Measurements from ENCODE around the gene MAP3K2.

The MAP3K2 gene

DNA sequence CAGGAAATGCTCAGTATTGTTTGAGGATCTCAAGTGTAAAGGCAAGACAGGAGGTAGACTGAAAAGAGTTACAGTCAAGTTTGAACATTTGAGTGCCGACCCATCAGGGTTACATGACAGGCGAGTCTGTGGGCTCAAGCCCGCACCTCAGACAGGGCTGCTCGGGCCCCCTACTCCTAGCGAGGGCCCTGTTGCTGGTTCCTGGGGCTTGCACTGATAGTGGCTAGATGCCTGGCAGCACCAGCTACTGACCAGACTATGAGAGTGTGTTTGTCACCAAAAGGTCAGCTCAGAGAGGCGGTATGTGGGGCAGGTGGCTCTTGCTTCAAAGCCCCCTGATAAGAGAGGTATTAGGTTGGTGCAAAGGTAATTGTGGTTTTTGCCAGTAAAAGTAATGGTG lies 132.1 kb downstream of the MAP3K2 start:
- Mint-ChIP-seq H3K9me3 (no peaks in the 10 kb centered on the region), H3K27ac (peak overlapping the region; percentile 95), H3K36me3 (ENCODE audit: low read depth) (peaks cover 63% of the 10 kb centered on the region), H3K4me1 (peaks cover 12% of the 10 kb centered on the region), H3K4me3 (no peak overlapping the region), H3K27me3 (ENCODE audit: low read depth, poor library complexity) (peaks cover 2% of the 10 kb centered on the region)
- no peak for DNase-seq
- TF ChIP-seq, protein P1, sequence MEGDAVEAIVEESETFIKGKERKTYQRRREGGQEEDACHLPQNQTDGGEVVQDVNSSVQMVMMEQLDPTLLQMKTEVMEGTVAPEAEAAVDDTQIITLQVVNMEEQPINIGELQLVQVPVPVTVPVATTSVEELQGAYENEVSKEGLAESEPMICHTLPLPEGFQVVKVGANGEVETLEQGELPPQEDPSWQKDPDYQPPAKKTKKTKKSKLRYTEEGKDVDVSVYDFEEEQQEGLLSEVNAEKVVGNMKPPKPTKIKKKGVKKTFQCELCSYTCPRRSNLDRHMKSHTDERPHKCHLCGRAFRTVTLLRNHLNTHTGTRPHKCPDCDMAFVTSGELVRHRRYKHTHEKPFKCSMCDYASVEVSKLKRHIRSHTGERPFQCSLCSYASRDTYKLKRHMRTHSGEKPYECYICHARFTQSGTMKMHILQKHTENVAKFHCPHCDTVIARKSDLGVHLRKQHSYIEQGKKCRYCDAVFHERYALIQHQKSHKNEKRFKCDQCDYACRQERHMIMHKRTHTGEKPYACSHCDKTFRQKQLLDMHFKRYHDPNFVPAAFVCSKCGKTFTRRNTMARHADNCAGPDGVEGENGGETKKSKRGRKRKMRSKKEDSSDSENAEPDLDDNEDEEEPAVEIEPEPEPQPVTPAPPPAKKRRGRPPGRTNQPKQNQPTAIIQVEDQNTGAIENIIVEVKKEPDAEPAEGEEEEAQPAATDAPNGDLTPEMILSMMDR (IDR thresholded peaks at IDR 0.05), result no peak

DNA sequence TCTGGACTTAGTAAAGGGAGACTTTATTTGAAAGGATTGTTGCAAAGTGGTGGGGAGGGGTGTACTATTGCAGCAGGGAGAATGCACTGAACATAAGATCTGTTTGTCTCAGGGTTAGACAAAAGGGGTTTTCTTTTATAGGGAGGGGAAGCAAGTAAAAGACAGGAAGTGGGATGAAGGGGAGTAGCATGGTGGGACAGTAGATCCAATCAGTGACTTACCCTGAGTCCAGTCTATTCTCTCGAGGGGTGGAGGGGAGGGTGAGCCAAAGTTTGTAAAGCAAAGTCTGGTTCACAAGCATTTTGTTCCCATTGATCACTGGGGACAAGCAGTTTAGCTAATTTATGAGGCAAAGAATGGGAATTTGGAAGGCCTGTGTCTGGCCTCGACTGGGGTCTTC lies 132.6 kb downstream of the MAP3K2 start:
- peak overlapping the region; percentile 95 for H3K27ac Mint-ChIP-seq
- H3K4me3 Mint-ChIP-seq, result no peak overlapping the region
- peaks cover 2% of the 10 kb centered on the region for H3K27me3 Mint-ChIP-seq (ENCODE audit: low read depth, poor library complexity)
- peaks cover 58% of the 10 kb centered on the region for H3K36me3 Mint-ChIP-seq (ENCODE audit: low read depth)
- H3K4me1 Mint-ChIP-seq, result peaks cover 12% of the 10 kb centered on the region
- TF ChIP-seq, protein P1 (IDR thresholded peaks at IDR 0.05), result no peak
- DNase-seq, result no peak
- no peaks in the 10 kb centered on the region for H3K9me3 Mint-ChIP-seq

DNA sequence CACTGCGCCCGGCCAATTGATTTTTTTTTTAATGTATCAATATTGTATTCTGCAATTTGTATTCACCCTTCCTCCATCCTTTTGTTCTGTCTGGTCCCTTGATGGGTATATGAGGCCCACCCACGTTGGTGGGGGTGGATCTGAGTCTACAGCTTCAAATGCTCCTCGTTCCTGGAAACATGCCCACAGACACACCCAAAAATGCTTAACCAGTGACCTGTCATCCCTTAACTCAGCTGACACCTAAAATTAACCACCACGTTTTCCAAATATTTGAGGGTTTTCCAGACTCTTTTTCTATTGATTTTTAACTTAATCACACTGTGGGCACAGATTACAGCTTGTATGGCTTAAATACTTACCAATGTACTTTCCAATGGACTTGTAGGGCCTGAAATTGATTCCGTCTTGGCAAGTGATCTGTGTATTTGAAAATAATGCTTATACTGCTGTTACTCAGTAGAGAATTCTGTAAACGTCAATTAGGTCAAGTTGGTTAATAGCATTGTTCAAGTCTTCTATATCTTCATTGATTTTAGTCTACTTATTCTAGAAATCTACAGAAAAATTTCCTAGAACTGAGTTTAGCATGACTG lies 133.3 kb downstream of the MAP3K2 start:
- Mint-ChIP-seq H3K9me3 (no peaks in the 10 kb centered on the region), H3K27ac (no peak overlapping the region), H3K27me3 (ENCODE audit: low read depth, poor library complexity) (peaks cover 3% of the 10 kb centered on the region), H3K36me3 (ENCODE audit: low read depth) (peaks cover 52% of the 10 kb centered on the region), H3K4me3 (no peak overlapping the region), H3K4me1 (peaks cover 12% of the 10 kb centered on the region)
- no peak for DNase-seq
- TF ChIP-seq, protein P1 (IDR thresholded peaks at IDR 0.05), result no peak
